ENCODE data around the gene STK17B.

Gene STK17B

DNA sequence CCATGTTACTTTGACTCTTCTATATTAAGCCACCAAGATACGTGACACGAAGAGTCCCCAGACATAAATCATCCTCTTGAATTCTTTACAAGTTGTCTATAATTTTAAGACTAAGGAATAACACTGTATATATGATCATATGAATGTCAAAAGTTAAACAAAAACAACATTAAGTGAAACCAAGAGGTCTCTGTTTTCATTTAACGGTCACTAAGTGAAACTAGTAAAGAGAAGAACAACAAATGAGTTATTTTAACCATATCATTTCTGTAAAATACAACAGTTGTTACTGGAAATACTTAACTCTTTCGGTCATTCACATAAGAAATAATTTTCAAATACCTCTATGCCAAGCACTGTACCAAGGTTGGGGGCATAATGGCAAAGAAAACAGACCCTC, 45.7 kb upstream of the STK17B start:
- no peaks in the 10 kb centered on the region for H3K79me2 ChIP-seq (ENCODE audit: insufficient read depth, low read depth)
- no peak overlapping the region for H2AFZ ChIP-seq (ENCODE audit: low read depth)
- peaks cover 20% of the 10 kb centered on the region for H3K4me1 ChIP-seq (ENCODE audit: low read depth, poor library complexity, severe bottlenecking)
- H4K20me1 ChIP-seq (ENCODE audit: insufficient read depth), result no peaks in the 10 kb centered on the region
- no peaks in the 10 kb centered on the region for H3K27me3 ChIP-seq (ENCODE audit: insufficient read depth, low read depth)
- no peak overlapping the region for H3K4me2 ChIP-seq
- no peak overlapping the region for H3K4me3 ChIP-seq (IDR thresholded peaks at IDR 0.05; ENCODE audit: insufficient read depth, low read depth, low read length)
- no peak overlapping the region for H3K27ac ChIP-seq
- no peak overlapping the region for H3K9ac ChIP-seq
- H3K36me3 ChIP-seq (ENCODE audit: insufficient read depth), result no peaks in the 10 kb centered on the region
- TF ChIP-seq, protein P1, sequence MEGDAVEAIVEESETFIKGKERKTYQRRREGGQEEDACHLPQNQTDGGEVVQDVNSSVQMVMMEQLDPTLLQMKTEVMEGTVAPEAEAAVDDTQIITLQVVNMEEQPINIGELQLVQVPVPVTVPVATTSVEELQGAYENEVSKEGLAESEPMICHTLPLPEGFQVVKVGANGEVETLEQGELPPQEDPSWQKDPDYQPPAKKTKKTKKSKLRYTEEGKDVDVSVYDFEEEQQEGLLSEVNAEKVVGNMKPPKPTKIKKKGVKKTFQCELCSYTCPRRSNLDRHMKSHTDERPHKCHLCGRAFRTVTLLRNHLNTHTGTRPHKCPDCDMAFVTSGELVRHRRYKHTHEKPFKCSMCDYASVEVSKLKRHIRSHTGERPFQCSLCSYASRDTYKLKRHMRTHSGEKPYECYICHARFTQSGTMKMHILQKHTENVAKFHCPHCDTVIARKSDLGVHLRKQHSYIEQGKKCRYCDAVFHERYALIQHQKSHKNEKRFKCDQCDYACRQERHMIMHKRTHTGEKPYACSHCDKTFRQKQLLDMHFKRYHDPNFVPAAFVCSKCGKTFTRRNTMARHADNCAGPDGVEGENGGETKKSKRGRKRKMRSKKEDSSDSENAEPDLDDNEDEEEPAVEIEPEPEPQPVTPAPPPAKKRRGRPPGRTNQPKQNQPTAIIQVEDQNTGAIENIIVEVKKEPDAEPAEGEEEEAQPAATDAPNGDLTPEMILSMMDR (conservative IDR thresholded peaks at IDR 0.05; ENCODE audit: low read depth, low read length), result no peak

DNA sequence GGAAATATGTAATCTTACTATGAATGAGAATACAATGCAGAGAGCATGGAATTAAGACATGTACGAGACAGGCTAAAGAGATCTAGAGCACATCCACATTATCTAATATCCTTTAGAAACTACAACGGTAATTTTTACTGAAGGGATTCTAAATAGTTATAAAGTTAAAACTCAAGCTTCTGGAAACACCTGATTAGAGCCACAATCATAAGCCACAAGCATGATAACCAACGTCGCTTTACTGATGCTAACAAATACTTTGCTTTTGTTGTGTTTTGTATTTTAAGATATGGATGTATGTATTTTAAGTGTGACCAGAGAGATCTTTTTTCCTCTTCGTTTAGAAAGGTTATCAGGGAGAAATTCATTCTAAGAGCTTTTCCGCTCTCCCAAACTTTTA, 44.0 kb upstream of the STK17B start:
- Histone ChIP-seq H3K27me3 (ENCODE audit: insufficient read depth, low read depth) (no peaks in the 10 kb centered on the region), H3K4me2 (no peak overlapping the region), H3K4me3 (IDR thresholded peaks at IDR 0.05; ENCODE audit: insufficient read depth, low read depth, low read length) (no peak overlapping the region), H4K20me1 (ENCODE audit: insufficient read depth) (no peaks in the 10 kb centered on the region), H2AFZ (ENCODE audit: low read depth) (no peak overlapping the region), H3K36me3 (ENCODE audit: insufficient read depth) (no peaks in the 10 kb centered on the region), H3K4me1 (ENCODE audit: low read depth, poor library complexity, severe bottlenecking) (peaks cover 31% of the 10 kb centered on the region), H3K27ac (no peak overlapping the region), H3K79me2 (ENCODE audit: insufficient read depth, low read depth) (no peaks in the 10 kb centered on the region), H3K9ac (no peak overlapping the region)
- TF ChIP-seq, protein P1 (conservative IDR thresholded peaks at IDR 0.05; ENCODE audit: low read depth, low read length), result no peak

DNA sequence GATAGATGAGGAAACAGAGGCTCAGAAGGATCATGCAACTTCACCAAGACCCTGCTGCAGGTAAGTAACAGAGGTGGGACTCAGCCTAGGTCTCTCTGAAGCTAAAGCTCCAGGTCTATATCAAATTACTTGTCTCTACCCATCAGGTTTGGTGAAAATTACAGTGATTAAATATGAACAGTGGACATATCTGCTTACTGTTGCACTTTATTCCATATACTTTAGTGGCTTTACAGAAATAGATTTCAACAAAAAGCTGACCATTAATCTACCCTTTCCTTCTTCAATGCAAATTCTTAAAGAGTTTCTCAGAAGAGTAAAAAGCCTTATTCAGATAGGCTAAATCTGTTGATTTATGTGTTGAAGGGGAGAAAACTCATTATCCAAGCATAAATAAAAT, 42.8 kb upstream of the STK17B start:
- TF ChIP-seq, protein P1 (conservative IDR thresholded peaks at IDR 0.05; ENCODE audit: low read depth, low read length), result no peak
- H3K4me1 ChIP-seq (ENCODE audit: low read depth, poor library complexity, severe bottlenecking), result peaks cover 31% of the 10 kb centered on the region
- H2AFZ ChIP-seq (ENCODE audit: low read depth), result no peak overlapping the region
- no peak overlapping the region for H3K9ac ChIP-seq
- H4K20me1 ChIP-seq (ENCODE audit: insufficient read depth), result no peaks in the 10 kb centered on the region
- H3K4me3 ChIP-seq (IDR thresholded peaks at IDR 0.05; ENCODE audit: insufficient read depth, low read depth, low read length), result no peak overlapping the region
- no peak overlapping the region for H3K4me2 ChIP-seq
- no peaks in the 10 kb centered on the region for H3K36me3 ChIP-seq (ENCODE audit: insufficient read depth)
- H3K79me2 ChIP-seq (ENCODE audit: insufficient read depth, low read depth), result no peaks in the 10 kb centered on the region
- no peak overlapping the region for H3K27ac ChIP-seq
- H3K27me3 ChIP-seq (ENCODE audit: insufficient read depth, low read depth), result no peaks in the 10 kb centered on the region

DNA sequence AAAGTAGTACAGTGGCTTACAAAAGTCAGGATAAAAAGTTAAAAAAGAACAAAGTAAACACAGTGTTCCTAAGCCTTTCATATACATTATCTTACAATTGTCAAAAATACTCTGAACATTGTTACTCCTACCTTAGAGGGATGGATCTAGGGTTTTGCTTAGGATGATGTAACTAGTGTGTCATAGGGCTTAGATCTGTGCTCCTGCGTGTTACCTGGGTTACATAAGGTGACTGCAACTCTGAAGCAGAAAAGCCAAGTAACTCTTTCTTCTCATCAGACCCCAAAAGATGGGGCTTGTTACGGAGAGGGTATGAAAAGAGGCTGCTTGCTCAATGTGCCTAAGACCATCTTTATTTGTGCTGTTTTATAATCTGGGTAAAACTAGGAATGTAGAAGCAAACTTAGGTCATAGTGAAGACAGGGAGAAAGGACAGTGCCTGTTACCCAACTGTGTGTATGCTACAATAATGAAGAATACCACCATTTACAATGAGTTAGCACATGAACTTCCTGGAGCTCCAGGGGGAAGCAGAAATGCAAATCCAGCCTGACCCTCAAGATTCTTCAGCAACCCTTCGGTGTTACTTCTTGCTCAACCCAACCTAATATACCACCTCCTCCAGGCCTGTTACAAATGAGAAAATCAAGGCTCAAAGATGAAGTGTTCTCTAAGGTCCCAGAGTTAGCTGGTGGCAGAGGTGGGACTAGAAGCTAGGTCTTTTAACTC, 42.0 kb upstream of the STK17B start:
- H3K4me2 ChIP-seq, result no peak overlapping the region

More for the DNA sequence above, 42.0 kb upstream of the STK17B start:
- no peaks in the 10 kb centered on the region for H4K20me1 ChIP-seq (ENCODE audit: insufficient read depth)
- H3K36me3 ChIP-seq (ENCODE audit: insufficient read depth), result no peaks in the 10 kb centered on the region
- TF ChIP-seq, protein P1 (conservative IDR thresholded peaks at IDR 0.05; ENCODE audit: low read depth, low read length), result no peak
- H3K79me2 ChIP-seq (ENCODE audit: insufficient read depth, low read depth), result no peaks in the 10 kb centered on the region
- H3K27ac ChIP-seq, result no peak overlapping the region
- no peak overlapping the region for H3K4me3 ChIP-seq (IDR thresholded peaks at IDR 0.05; ENCODE audit: insufficient read depth, low read depth, low read length)
- no peaks in the 10 kb centered on the region for H3K27me3 ChIP-seq (ENCODE audit: insufficient read depth, low read depth)
- no peak overlapping the region for H2AFZ ChIP-seq (ENCODE audit: low read depth)
- H3K4me1 ChIP-seq (ENCODE audit: low read depth, poor library complexity, severe bottlenecking), result peaks cover 31% of the 10 kb centered on the region
- H3K9ac ChIP-seq, result no peak overlapping the region
